ENCODE results near the gene GRIP2.

DNA sequence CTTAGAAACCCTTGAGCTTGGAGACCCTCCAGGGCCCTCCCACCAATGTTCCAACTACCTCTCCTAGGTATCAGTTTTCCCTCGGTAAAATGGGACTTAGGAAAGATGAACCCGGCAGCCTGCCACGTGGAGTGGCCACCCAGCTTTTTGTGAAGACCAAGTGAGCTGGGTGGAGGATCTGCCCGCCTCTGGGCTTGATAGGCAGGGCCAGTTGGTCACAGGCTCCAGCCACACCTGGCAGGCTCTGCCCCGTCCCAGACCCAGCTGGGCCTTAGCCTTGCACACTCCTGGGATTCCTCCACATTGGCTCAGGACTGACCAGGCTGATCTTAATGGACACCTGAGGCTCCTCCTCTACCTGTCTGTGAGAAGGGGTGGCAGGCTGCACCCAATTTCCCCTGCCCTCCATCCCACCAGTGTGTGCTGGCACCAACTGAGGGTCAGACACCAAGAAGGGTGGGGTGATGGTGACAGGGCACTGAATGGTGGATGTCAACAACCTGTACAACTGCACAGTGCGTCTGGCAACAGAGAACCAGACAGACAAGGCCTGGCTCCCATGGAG, 761 bp upstream of the GRIP2 start:
- TF ChIP-seq, protein P1, sequence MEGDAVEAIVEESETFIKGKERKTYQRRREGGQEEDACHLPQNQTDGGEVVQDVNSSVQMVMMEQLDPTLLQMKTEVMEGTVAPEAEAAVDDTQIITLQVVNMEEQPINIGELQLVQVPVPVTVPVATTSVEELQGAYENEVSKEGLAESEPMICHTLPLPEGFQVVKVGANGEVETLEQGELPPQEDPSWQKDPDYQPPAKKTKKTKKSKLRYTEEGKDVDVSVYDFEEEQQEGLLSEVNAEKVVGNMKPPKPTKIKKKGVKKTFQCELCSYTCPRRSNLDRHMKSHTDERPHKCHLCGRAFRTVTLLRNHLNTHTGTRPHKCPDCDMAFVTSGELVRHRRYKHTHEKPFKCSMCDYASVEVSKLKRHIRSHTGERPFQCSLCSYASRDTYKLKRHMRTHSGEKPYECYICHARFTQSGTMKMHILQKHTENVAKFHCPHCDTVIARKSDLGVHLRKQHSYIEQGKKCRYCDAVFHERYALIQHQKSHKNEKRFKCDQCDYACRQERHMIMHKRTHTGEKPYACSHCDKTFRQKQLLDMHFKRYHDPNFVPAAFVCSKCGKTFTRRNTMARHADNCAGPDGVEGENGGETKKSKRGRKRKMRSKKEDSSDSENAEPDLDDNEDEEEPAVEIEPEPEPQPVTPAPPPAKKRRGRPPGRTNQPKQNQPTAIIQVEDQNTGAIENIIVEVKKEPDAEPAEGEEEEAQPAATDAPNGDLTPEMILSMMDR (conservative IDR thresholded peaks at IDR 0.05 in 1 of 2, IDR thresholded peaks at IDR 0.05 in 1 of 2; ENCODE audit: low read depth in 1 of 2, low read length in 2 of 2) = no peak
- no peak for TF ChIP-seq EZH2 (IDR thresholded peaks at IDR 0.05; ENCODE audit: low read length, missing control alignments)
